Left lung (tissue), 10 donors: ENCODE results near the gene MS4A15. TPM values are rescaled to one million over a fixed set of nuclear protein-coding genes. Genes with fewer than 3 reads are reported as not detected.

Experiments used
- ATAC-seq: fragments of 200-7000 bp; cut with Tn5 transposase; one replicate; pipeline ENCODE4 v1.9.1; 2020; ENCODE audit warnings: moderate library complexity
- DNase-seq, 4 donors: peaks; one replicate each; pipeline ENCODE4 v3.0.0-alpha.2; 2013 to 2020
- H3K27ac ChIP-seq, 2 donors: fragments of 200-600 bp; sonication (generic) in 1 of 2; one replicate each; pipeline versions ENCODE4 v1.5.0 to v1.8.0; 2020 to 2021
- H3K27me3 ChIP-seq, 2 donors: fragments of 200-600 bp; sonication (generic) in 1 of 2; one replicate each; pipeline versions ENCODE4 v1.5.0 to v1.8.0; 2020 to 2021
- H3K36me3 ChIP-seq, 2 donors: fragments of 200-600 bp; sonication (generic) in 1 of 2; one replicate each; pipeline versions ENCODE4 v1.5.0 to v1.8.0; 2020 to 2021
- H3K4me1 ChIP-seq, 2 donors: fragments of 200-600 bp; one replicate each; pipeline ENCODE4 v1.8.0; 2021
- H3K4me3 ChIP-seq, 2 donors: fragments of 200-600 bp; sonication (generic) in 1 of 2; one replicate each; pipeline versions ENCODE4 v1.5.0 to v1.8.0; 2020 to 2021; ENCODE audit warnings: mild to moderate bottlenecking in 1 of 2
- H3K9me3 ChIP-seq, 2 donors: fragments of 200-600 bp; sonication (generic) in 1 of 2; one replicate each; pipeline versions ENCODE4 v1.5.0 to v1.8.0; 2020 to 2021
- intact Hi-C, 2 donors: fragments of 100-400 bp; cut with DNase I; formaldehyde crosslinking; loops; one replicate each; pipeline versions ENCODE4 v1.11.2 to v1.14.2; 2022
- polyA plus RNA-seq, 6 donors: library from polyadenylated mRNA; unstranded; fragments of 120-200 nt; gene quantifications; one replicate each; pipeline ENCODE4 v1.2.1, GENCODE V29; 2013; ENCODE audit not compliant: insufficient read length in 6 of 6
- total RNA-seq, 2 donors: library from RNA; stranded (reverse); fragmentation: NEBNext Ultra II Directional; extraction: Animal tissue kit (Norgen Biotek cat#: 25700); gene quantifications; one replicate each; pipeline ENCODE4 v1.2.1, GENCODE V29; 2021
- TF ChIP-seq, protein P1 (sequence below), 2 donors: fragments of 200-600 bp; sonication (generic) in 1 of 2; IDR thresholded peaks; one replicate each; pipeline versions ENCODE4 v1.5.0 to v1.8.0; 2021; ENCODE audit warnings: antibody characterized with exemption in 2 of 2
- donor health status: DM: no; HTN: yes; CAD: no.
- donor health status: DM: no; HTN: no; CAD: no.

The MS4A15 gene
- total and polyA plus RNA-seq, 8 donors: 8.7 to 13.4 TPM; not detected in 6

DNA sequence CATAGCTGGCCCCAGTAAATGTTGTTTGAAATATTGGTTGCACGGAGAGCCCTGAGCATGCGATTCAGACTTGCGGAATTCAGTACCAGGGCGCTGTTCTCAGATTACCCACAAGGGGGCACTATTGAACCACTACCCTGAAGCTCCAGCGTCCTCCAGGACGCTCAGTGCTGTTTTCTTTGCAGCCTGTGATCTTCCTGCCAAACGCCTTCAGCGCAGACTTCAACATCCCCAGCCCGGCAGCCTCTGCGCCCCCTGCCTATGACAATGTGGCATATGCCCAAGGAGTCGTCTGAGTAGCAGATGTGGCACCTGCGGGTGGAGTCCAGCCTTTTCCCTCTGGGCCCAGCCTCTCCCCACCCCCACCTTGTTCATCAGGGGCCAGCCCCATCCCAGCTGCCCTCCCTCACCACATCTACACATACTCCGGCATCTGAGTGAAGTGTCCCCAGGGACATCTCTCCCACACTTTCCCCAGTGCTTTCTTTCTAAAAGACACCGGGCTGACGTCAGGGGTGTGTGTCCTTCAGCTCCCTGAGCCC, 18.8 kb downstream of the MS4A15 start:
- DNase-seq (peak in 3 of 4 donors; percentile 73 to 94 (median 86)), ATAC-seq (peak; percentile 97)
- no peaks in the 10 kb centered on the region for H3K27me3 ChIP-seq
- no peak overlapping the region for H3K4me3 ChIP-seq
- H3K36me3 ChIP-seq: no peaks in the 10 kb centered on the region
- no peaks in the 10 kb centered on the region for H3K9me3 ChIP-seq
- peaks cover 0 to 8% of the 10 kb centered on the region in 2 donors for H3K4me1 ChIP-seq
- intact Hi-C loops: no loop called here
- TF ChIP-seq, protein P1, sequence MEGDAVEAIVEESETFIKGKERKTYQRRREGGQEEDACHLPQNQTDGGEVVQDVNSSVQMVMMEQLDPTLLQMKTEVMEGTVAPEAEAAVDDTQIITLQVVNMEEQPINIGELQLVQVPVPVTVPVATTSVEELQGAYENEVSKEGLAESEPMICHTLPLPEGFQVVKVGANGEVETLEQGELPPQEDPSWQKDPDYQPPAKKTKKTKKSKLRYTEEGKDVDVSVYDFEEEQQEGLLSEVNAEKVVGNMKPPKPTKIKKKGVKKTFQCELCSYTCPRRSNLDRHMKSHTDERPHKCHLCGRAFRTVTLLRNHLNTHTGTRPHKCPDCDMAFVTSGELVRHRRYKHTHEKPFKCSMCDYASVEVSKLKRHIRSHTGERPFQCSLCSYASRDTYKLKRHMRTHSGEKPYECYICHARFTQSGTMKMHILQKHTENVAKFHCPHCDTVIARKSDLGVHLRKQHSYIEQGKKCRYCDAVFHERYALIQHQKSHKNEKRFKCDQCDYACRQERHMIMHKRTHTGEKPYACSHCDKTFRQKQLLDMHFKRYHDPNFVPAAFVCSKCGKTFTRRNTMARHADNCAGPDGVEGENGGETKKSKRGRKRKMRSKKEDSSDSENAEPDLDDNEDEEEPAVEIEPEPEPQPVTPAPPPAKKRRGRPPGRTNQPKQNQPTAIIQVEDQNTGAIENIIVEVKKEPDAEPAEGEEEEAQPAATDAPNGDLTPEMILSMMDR (IDR thresholded peaks at IDR 0.05): peak; percentile 88 to 94
- no peak overlapping the region for H3K27ac ChIP-seq

DNA sequence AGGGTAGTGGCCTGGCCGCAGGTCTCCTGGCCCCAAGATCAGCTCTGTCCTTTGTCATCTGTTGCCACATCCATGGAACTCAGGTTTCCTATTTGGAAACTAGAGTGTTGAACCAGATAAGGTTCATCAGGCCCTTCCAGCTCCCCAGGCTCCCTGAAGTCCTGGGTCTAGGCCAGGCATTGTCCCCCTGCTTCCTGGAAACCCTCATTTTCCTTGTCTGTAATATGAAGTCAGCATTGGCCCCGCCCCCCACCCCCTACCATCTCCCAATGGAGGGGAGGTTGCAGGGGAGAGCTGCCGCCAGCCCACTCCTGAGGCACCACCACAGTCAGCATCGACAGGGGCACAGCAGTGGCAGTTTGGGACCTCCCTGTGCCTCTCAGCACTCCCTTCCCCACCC, 19.5 kb downstream of the MS4A15 start:
- Histone ChIP-seq H3K27me3 (no peaks in the 10 kb centered on the region), H3K4me3 (no peak overlapping the region), H3K27ac (no peak overlapping the region), H3K36me3 (no peaks in the 10 kb centered on the region), H3K4me1 (peaks cover 0 to 8% of the 10 kb centered on the region in 2 donors), H3K9me3 (no peaks in the 10 kb centered on the region)
- TF ChIP-seq, protein P1 (IDR thresholded peaks at IDR 0.05): no peak
- ATAC-seq (no peak), DNase-seq (no peak)
- intact Hi-C loops: no loop called here

DNA sequence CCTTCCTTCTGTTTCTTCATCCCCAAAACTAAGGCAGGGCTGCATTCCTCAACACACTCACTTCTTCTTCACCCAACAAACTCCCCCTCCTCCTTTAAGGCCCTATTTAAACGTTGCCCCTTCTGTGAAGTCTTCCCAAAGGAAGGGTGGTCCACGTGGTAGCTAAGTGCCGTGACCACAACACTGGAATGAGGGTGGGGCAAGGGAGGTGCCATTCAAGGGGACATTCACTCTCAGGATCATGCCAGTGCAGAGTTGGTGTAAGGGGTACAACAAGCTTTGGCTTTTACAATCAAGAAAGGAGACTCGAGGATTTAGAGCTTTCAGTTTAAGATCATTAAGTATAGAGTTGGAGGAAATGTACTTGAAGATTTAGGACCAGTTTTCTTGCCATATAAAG, 20.4 kb downstream of the MS4A15 start:
- Histone ChIP-seq H3K4me1 (peaks cover 0 to 8% of the 10 kb centered on the region in 2 donors), H3K27ac (no peak overlapping the region), H3K4me3 (no peak overlapping the region), H3K36me3 (no peaks in the 10 kb centered on the region), H3K27me3 (no peaks in the 10 kb centered on the region), H3K9me3 (no peaks in the 10 kb centered on the region)
- TF ChIP-seq, protein P1 (IDR thresholded peaks at IDR 0.05): no peak
- DNase-seq (no peak), ATAC-seq (no peak)
- intact Hi-C loops: no loop called here

DNA sequence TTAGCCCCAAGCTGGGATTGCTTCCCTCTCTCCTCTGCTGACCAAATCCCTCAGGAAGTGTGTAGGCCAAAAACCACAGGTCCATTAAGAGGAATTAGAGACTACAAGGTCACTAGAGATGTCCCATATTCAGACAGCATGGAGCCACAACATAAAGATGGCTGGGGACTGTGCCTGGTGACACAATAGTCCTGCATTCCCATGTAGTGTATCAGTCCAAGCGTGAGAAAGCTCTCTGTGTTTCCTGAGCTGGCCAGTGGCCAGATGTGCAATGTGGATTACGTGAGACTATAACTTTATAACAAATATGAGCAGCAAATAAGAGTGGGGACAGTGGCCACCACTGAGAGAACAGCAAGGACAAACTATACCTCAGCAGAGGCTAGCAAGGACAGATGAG, 20.9 kb downstream of the MS4A15 start:
- DNase-seq (peak in 2 of 4 donors; percentile 25 to 30), ATAC-seq (no peak)
- no peaks in the 10 kb centered on the region for H3K36me3 ChIP-seq
- intact Hi-C loops: no loop called here
- H3K27me3 ChIP-seq: no peaks in the 10 kb centered on the region
- no peak overlapping the region for H3K4me3 ChIP-seq
- no peak overlapping the region for H3K27ac ChIP-seq
- H3K9me3 ChIP-seq: no peaks in the 10 kb centered on the region
- TF ChIP-seq, protein P1 (IDR thresholded peaks at IDR 0.05): no peak
- peaks cover 0 to 8% of the 10 kb centered on the region in 2 donors for H3K4me1 ChIP-seq

DNA sequence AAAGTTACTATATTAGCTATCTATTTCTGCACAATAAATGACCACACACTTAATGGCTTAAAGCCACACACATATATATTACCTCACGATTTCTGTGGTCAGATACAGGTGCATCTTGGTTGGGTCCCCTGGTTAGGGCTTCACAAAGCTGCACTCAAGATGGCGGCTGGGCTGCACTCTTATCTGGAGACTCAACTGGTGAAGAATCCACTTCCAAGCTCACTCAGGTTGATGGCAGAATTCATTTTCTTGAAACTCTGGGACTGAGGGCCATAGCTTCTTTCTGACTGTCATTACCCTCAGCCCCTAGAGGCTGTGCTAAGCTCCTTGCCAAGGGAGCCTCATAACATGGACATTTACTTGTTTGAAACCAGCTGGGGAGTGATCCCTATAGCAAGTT, 23.4 kb downstream of the MS4A15 start:
- H3K27me3 ChIP-seq: no peaks in the 10 kb centered on the region
- H3K4me1 ChIP-seq: peaks cover 0 to 8% of the 10 kb centered on the region in 2 donors
- DNase-seq: no peak
- ATAC-seq: no peak
- H3K9me3 ChIP-seq: no peaks in the 10 kb centered on the region
- H3K27ac ChIP-seq: no peak overlapping the region
- H3K36me3 ChIP-seq: no peaks in the 10 kb centered on the region
- H3K4me3 ChIP-seq: no peak overlapping the region
- TF ChIP-seq, protein P1 (IDR thresholded peaks at IDR 0.05): no peak
- intact Hi-C loops: no loop called here
